ENCODE measurements around the gene PATJ.
"Not testable (repeated sequence)": the region's sequence is repeated elsewhere in the genome, so short reads cannot be mapped to it uniquely, and the experiment has no call there.

Gene PATJ

GRCh38 chr1:62181532-62181931, 439.3 kb downstream of the PATJ start:
- peak; percentile 23 for DNase-seq

GRCh38 chr1:62182157-62182556, 439.9 kb downstream of the PATJ start:
- peak; percentile 63 for DNase-seq

GRCh38 chr1:62183164-62184020, 441.1 kb downstream of the PATJ start:
- DNase-seq, result peak; percentile 29

GRCh38 chr1:62184336-62184735, 442.1 kb downstream of the PATJ start:
- DNase-seq, result no peak

- DNase-seq, result not testable (repeated sequence)
These were observed 443.0 kb downstream of the PATJ start for GRCh38 chr1:62185233-62185632.

GRCh38 chr1:62185677-62186076, 443.4 kb downstream of the PATJ start:
- DNase-seq, result no peak

- DNase-seq, result no peak
These were observed 445.3 kb downstream of the PATJ start for GRCh38 chr1:62187548-62187947.

- no peak for DNase-seq
These were observed 445.8 kb downstream of the PATJ start for GRCh38 chr1:62188111-62188510.

GRCh38 chr1:62194651-62195544, 452.6 kb downstream of the PATJ start, which contains the start of gene L1TD1:
L1TD1 (plus strand) TSS chr1:62194849; CDS start chr1:62206629, 11,780 bp downstream.
- peak; percentile 39 for DNase-seq

- peak; percentile 40 for DNase-seq
These were observed 453.9 kb downstream of the PATJ start for GRCh38 chr1:62196086-62196690.

- no peak for DNase-seq
These were observed 455.9 kb downstream of the PATJ start for GRCh38 chr1:62198069-62198780.

GRCh38 chr1:62198781-62199125, 456.5 kb downstream of the PATJ start:
- DNase-seq, result no peak

- DNase-seq, result no peak
These were observed 464.9 kb downstream of the PATJ start for GRCh38 chr1:62207187-62207586.

- DNase-seq, result no peak
These were observed 465.8 kb downstream of the PATJ start for GRCh38 chr1:62208087-62208486.

- no peak for DNase-seq
These were observed 466.7 kb downstream of the PATJ start for GRCh38 chr1:62208970-62209369.

- DNase-seq, result no peak
These were observed 467.8 kb downstream of the PATJ start for GRCh38 chr1:62209931-62210595.

GRCh38 chr1:62210960-62211359, 468.7 kb downstream of the PATJ start:
- DNase-seq, result no peak

- DNase-seq, result no peak
These were observed 470.1 kb downstream of the PATJ start for GRCh38 chr1:62212411-62212810.

GRCh38 chr1:62213075-62213914, 471.0 kb downstream of the PATJ start:
- no peak for DNase-seq

- DNase-seq, result no peak
These were observed 476.3 kb downstream of the PATJ start for GRCh38 chr1:62218604-62219003.

- DNase-seq, result not testable (repeated sequence)
These were observed 478.2 kb downstream of the PATJ start for GRCh38 chr1:62220456-62220855.
